SIG-M5 (cell line): Measurements from ENCODE around the gene ATF4.
"Not testable (repeated sequence)": the region's sequence is repeated elsewhere in the genome, so short reads cannot be mapped to it uniquely, and the experiment has no call there.

Experiments
- DNase-seq: peaks from one replicate; lab custom pipeline; 2025; lab: John Stamatoyannopoulos, UW

Gene ATF4

DNA sequence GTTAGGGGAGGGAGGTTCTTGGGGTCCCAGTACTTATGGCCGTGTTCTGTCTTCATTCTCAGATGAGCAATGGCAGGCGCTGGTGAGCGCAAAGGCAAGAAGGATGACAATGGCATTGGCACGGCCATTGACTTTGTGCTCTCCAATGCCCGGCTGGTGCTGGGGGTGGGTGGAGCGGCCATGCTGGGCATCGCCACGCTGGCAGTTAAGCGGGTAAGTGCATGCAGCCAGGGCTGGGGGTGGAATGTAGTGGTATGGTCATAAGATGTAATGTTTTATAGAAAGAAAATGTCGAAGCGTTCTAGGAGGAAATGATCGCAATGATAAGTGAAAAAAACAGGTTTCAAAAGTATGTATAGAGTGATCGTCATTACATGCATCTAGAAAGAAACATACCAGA lies 9.1 kb upstream of the ATF4 start:
- DNase-seq = no peak

DNA sequence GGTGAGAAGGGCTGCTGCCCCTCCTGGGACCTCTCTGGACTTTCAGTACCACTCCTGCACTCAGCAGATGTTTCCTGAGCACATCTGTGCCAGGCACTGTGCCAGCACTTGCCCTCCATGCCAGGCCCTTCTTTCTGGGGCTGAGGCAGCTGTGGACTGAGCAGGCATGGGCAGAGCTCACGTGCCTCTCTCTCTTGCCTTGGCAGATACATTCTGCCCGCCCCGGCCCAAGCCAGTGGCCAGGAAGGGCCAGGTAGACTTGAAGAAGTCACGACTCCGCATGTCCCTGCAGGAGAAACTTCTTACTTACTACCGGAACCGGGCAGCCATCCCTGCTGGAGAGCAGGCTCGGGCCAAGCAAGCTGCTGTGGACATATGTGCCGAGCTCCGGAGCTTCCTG lies 8.3 kb upstream of the ATF4 start:
- DNase-seq = no peak

DNA sequence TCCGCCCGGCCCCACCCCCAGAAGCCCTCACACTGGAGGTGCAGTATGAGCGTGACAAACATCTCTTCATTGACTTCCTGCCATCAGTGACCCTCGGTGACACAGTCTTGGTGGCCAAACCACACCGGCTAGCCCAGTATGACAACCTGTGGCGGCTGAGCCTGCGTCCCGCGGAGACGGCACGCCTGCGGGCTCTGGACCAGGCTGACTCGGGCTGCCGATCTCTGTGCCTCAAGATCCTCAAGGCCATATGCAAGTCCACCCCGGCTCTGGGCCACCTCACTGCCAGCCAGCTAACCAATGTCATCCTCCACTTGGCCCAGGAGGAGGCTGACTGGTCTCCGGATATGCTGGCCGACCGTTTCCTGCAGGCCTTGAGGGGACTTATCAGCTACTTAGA lies 6.6 kb upstream of the ATF4 start:
- no peak for DNase-seq

DNA sequence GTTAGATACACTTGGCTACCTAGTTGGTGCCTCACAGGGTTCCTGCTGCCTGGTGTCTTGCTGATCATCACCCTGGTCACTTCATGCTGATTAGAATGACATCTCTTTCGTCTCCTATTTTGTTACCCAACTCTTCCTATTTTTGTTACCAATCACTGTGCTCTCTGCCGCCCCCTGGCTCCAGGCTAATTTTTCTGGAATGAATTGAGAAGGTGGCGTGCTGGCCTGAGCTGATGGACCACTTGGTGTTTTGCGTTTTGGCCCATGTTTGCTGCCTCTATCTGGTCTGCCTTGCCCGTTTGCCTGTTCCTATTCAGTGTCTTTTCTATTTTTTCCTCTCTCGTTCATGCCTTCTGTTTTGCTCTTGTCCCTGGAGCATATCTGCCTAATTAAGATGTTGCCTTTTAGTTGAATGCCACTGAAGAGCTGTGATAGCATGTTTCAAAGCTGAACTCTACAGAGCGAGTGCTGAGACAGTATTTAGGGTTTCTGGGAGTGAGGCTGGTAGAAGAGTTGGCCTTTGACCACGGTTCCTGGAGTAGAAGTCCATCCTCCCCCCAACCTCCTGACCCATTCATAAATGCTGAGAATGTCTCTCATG lies 5.9 kb upstream of the ATF4 start:
- no peak for DNase-seq

DNA sequence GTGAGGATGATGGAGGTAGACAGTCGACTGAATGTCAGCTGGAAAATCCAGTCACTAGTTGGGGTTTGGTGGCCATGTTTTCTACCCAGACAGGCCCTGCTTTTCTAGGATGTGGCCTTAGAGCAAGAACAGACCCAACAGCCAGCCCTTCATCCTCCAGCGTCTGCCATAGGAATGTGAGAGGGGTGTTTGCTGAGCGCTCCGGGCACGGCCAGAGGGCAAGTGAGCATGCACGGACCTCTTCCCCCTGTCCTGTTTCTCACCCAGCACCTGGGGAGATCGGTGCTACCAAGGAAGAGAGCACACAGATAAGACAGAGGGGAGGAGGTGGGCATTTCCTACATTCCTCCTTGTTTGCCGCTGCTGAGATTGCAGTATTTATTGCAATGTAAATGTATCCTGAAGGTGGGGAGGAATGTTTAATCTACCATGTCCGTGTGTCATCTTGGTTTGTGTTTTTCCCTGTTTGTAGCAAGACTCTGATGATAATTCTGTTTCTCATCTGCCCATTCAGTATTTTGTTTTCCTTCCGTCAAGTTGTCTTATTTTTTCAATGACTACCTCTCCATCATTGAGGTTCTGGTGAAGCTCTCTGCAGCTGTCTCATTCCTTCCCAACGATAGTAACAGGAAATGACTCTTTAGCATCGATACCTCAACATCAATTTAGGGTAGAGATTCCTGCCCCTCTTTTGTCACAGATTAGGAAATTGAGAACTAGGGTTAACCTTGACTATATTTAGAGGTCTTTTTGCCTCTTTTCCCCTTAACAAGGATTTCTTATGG lies 4.9 kb upstream of the ATF4 start:
- DNase-seq = no peak

DNA sequence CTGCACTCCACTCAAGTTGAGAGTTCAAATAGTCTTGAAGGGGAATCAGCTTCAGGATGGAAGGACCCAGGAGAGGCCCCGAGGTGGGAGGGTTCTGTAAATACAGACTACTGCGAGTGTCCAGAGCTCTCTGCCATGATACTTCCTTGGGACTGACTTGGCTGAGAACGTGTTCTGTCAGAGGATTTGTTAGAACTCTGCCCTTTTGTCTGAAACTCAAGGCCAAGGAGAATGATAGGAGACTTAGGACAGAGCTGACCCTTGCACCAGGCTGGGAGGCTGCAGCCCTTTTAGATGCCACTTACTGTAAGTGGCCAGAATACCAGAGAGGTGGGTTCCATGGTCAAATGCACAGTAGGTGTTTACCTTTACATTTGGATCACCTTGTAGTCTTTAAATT lies 2.9 kb upstream of the ATF4 start:
- no peak for DNase-seq

DNA sequence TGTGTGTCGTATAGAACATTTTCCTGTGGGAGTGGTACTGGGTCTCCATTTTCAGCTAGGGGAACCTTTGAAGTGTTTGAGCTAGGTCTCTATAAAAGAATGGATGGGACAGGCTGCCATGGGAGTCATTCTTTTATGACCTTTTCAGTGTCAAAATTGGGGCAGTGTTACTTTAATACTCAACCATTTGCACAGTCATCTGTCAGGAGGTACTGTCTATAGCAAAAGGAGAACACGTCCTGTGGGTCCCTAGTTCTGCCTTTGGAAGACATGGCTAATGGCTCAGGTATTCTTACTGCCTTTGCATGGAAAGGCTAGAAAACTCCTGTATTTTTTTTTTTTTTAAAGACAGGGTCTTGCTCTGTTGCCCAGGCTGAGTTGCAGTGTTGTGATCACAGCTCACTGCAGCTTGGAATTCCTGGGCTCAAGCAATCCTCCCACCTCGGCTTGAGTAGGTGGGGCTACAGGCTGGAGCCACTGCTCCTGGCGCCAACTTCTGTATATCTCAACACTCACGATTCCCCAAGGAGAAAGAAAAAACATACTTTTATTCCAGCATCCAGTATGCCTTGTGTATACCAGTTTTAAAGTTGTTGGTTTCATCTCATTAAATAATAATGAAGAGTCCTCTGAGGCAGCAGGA lies 2.1 kb upstream of the ATF4 start:
- no peak for DNase-seq

DNA sequence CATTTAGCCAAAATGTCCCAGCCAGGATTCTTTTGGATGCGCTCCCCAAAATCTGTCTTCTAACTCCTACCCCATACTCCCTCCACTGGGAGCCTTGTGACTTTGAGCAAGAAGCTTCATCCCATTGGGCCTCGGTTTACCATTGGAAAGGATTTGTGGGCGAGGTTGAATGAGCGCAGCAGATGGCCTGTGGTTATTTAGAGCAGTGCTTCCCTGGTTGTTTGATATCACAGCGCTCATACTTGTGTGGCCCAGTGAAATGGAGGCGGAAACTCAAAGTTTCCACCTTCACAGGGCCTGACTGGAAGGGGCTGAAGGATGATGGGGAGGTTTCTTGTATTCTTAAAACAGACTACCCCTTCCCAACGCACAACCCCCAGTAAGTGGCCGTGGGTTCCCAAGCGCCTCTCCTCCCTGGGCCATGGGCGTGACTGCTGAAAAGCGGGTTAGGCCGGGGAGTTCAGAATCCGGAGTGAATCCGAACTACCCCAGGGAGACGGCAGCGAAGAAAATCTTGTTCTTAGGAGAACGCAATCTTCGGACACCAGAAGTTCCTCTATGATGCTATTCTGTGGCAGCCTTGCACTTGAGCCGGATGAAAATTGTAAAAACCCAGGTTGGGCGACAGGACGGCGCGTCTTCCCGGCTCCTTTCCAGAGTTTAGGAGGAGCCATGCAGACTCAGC lies 1.2 kb upstream of the ATF4 start:
- no peak for DNase-seq

DNA sequence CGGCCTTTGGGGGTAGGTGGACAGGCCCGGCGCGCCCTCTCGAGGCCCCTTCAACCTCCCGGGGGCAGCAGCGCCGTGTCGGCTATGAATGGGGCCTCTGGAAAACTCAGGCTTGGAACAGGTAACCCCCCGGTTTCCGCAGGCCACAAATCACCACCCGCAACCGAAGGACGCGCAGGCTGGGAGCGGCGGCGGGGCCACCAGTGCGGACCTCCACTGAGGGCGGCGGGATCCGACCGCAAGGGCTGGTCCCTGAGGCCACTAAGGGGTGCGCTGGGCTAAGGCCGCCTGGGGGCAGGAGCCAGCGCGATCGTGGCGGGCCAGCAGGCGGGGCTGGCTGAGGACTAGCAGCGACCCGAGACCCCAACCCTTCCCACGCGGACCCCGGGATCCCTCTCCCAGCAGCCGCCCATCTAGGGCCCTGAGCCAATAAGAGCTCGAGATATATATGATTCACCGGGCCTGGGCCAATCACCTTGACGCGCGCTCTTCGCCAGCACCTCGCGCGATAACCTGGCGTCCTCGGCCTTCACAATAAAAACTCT lies 609 bp upstream of the ATF4 start:
- DNase-seq = peak; percentile 90

DNA sequence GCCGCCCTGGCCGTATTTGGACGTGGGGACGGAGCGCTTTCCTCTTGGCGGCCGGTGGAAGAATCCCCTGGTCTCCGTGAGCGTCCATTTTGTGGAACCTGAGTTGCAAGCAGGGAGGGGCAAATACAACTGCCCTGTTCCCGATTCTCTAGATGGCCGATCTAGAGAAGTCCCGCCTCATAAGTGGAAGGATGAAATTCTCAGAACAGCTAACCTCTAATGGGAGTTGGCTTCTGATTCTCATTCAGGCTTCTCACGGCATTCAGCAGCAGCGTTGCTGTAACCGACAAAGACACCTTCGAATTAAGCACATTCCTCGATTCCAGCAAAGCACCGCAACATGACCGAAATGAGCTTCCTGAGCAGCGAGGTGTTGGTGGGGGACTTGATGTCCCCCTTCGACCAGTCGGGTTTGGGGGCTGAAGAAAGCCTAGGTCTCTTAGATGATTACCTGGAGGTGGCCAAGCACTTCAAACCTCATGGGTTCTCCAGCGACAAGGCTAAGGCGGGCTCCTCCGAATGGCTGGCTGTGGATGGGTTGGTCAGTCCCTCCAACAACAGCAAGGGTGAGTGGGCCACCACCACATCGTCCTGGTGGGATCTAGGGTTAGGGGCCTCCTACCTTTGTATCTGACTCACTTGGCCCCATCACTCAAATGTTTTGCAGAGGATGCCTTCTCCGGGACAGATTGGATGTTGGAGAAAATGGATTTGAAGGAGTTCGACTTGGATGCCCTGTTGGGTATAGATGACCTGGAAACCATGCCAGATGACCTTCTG lies 934 bp downstream of the ATF4 start:
- not testable (repeated sequence) for DNase-seq

DNA sequence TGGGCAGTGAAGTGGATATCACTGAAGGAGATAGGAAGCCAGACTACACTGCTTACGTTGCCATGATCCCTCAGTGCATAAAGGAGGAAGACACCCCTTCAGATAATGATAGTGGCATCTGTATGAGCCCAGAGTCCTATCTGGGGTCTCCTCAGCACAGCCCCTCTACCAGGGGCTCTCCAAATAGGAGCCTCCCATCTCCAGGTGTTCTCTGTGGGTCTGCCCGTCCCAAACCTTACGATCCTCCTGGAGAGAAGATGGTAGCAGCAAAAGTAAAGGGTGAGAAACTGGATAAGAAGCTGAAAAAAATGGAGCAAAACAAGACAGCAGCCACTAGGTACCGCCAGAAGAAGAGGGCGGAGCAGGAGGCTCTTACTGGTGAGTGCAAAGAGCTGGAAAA lies 1.7 kb downstream of the ATF4 start:
- not testable (repeated sequence) for DNase-seq

DNA sequence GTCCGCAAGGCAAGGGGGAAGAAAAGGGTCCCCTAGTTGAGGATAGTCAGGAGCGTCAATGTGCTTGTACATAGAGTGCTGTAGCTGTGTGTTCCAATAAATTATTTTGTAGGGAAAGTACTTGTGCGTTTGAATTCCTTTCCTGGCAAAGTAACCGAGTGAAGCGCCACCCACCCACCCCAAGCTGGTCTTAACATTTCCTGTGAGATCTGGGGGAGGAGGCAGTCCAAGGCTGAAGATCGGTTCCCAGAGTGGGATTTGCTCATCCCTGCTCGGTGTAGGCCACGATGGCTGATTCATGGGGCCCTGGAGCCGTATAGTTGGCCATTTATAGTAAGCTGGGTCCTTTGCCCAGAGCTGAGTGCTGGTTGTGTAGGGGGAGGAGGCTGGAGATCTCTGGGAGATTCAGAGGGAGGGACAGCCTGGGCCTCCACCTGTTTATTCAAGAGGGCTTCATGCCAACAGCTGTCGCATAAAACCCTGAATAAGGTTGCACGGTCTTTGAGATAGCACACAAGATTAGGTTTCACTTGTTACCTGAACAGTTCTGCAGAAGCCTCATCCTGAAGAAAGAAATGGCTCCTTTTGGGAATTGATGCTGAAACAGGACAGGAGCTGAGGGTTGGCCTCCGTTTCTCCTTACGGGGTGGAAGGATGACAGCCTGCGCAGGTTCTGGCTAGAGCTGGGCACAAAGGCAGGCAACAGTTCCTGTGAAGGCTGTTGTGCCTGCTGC lies 2.4 kb downstream of the ATF4 start:
- DNase-seq = no peak

DNA sequence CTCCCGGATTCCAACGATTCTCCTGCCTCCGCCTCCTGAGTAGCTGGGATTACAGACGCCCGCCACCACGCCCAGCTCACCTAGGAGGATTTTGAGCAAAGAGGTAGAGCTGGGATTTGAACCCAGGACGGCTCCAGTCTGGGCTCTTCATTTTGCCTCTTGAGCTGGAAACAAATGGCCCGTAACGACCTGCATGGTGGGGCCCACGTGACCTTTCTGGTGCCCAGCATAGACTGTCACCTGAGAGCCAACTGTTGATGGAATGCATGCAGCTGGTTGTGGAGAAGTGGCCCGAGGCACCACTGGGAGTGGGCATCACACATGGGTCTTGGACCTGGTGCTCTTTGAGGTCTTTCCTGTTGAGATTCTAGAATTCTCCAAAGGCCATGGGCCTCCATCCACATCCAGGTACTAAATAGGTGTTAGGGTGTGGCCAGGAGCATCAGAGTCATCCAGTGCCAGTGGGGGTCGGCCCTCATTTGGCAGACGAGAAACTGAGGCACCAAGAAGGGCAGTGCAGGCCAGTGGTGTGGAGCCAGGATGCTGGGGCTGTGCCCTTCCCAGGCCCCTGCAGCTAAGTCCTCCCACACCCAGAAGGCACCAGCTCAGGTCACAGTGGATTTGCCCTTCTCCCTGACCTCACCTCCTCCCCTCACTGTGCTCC lies 3.9 kb downstream of the ATF4 start:
- no peak for DNase-seq

DNA sequence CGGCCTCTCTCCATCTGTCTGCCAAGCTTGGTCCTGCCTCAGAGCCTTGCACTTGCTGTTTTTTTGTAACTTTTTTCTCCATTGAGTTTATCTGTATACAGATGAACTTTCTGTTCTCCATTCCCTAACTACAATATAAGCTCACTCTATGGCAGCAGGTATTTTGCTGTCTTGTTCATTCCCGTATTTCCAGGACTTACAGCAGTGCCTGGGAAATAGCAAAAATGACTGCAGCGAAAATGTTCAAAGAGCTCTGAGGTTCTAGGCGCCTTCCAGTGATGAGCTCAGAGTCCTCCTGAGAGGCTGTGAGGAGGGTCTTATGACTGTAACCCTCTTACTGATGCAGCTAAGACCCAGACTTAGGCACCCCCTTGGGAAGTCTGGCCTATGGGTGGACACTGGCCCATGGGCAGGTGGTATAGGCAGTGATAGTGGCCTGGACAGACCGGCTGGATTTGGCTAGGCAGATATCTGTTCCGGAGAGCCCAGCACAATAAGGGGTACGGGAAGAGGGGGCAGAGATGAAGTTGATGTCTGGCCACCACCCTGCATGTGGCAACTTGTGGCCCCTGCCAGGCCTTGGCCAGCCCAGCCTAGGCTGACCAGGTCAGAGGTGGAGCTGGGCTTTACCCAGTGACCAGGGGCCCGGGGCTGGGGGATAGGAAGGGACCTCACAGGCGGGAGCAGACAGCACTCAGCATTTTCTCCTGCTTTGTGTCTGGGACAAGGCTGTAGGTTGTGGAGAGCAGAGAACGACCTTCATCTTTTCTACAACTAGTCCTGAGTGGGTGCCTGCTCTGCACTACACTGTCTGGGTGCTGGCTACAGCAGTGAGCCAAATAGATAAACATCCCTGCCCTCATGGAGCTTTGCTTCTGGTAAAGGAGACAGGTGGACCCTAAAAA lies 4.6 kb downstream of the ATF4 start:
- DNase-seq = no peak

DNA sequence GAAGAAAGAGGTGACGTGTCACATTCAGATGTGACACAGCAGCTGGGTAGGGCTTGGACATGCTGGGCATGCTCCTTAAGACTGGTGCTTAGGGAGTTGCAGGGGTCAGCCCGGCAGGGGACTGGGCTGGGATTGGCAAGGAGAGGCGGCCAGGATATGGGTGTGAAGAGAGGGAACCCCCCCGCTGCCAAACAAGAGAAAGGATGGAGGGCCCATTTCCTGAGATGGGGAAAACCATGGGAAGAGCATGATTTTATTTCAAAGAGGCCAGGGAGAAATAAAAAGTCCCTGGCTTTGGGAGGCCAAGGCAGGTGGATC lies 5.3 kb downstream of the ATF4 start:
- DNase-seq = no peak

DNA sequence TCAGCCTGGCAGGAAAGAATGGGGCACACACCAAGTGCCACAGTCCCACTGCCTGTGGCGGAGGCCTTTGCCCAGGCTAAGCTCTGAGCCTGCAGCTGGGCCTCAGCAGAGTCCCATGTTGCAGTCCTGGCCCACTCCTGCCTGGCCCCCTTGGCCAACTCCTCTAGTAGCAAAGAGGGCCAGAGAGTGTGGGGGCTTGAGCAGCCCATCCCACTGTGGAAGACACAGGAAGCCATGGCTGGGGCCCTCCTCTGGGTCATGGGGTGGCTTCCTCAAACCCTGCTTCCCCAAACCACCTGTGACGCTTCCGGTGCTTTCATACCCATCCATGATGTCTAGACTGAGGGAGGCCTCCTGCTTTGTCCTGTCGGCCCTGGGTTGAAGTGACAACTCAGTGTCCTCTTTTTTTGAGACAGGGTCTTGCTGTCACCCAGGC lies 6.4 kb downstream of the ATF4 start:
- DNase-seq = no peak

DNA sequence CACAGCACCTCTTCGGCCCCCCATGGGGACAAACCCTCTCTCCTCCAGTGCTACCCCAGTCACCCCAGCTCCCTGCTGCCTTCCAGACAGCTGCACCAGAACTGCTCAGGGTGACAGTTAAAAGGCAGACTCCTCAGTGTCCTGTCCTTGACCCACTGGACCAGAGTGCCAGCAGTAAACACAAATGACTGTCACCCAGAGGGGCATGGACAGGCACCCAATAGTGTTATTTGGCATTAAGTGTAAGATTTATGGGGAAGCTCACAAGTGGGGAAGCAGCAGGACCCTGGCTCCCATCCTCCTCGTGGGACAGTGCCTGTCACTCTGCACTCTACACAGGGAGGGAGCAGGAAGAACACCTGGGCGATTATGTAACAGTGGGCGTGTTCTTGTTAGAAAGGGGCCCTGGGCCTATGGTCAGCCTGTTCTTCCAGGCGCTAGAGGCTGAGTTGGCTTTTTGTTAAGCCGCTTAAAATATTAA lies 7.2 kb downstream of the ATF4 start:
- DNase-seq = no peak

DNA sequence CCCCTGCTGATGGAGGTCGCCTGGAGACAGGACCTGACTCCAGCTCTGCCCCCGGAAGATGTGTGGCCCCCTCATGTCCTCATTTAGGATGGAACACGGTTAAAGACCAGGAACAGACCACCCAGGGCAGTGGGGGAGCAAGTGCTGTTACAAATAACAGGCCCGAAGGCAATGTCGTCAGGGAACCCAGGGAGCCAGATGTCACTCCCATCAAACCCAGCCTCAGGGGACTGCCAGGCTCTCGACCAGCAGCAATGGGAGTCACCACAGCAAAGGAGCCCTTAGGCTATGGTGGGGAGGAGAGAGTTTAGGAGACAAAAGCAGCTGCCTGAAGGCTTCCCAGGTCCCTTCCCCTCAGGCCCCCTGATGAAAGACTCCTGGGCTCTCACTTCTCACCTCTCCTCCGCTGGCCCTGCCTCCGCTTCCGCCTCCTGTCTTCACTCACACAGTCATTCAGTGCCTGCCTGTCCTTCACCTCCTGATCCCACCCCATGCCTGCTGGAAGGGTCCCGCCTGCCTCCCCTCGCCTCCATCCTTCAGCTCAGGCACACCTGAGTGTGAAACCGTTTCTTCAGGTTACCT lies 7.8 kb downstream of the ATF4 start:
- no peak for DNase-seq
